Renal cortical epithelial cell (primary cell): ENCODE data around the gene GLT8D2. TPM values are rescaled to one million over a fixed set of nuclear protein-coding genes. Genes with fewer than 3 reads are reported as not detected.

Experiments
- DNase-seq: peaks from one replicate; pipeline ENCODE4 v3.0.0-alpha.2; 2011; ENCODE audit warnings: low read depth
- total RNA-seq: library from RNA; depleted of rRNA; stranded (reverse); fragments of >200 nt; gene quantifications from 2 replicates; pipeline ENCODE4 v1.2.3, GENCODE V29; 2014

GLT8D2 gene
- total RNA-seq, 1 donor from 2014 or later, result 12.5 TPM

DNA sequence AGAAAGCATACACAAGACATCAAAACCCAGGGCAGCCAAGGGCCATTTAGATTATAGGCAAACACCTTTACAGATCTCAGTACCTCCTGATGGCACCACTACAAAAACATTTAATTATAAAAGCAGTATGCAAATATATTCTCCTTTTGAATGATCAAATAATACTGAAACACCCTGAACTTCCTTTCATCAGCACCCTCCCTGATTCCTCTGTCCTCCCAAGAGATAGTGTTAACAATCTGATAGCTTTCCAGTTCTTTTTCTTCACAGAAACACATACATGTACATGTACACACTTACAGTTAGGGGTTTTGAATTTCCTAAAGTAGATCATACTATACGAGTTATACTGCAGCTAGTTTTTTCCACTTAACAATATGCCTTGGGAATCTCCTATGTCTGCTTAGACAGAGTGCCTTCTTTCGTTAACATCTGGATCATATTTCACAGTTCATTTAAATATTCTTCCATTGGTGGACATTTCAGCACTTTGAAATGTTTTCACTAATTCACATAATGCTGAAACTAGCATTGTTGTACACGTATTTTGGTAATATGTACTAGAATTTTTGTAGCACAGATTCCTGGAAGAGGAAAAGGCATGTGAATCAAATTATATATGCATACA is 49.1 kb downstream of the GLT8D2 start:
- no peak for DNase-seq

DNA sequence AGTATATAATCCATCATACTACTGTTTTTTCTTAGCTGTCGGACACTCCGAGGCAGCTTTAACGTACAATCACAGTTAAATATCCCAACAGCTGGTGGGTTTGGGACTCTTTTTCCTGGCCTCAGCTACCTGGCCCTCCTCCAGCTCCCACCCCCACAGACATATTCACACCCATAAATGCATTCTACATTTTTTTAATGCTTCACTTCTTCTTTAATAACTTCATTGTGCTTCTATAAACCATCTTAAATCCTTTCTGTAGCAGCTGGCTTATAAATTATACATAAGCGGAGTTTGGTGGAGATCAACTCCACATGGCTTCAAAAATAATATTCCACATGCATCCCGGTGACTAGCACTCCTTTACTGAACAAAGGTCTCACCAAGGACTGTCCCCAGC is 51.0 kb downstream of the GLT8D2 start:
- no peak for DNase-seq

DNA sequence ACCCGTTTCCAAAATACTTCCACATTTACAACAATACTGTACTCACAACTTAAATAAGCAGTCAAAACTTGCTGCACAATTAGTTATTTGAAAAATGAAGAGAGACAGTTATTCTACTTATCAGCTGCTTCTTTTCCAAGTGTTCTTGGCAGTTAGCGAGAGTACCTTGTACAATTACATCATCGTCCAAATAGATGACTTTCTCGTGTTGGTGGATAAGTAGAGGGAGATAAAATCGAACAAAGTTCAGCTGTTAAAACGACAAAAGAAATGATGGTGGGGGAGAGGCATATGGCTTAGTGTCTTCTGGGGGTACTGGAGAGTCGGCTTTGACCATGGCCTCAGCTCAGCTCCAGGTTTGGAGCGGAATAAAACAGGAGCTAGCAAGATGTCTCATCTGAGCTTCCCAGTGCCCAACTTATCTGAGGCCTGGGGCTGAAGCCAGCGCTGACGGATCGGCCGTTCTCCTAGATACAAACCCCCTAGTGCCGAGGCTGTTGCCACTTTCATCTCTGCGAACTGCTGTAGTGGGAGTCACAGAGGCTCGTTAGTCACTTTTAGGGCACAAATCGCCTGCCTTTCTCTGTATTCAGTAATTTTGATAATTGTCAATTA is 52.6 kb downstream of the GLT8D2 start:
- no peak for DNase-seq

DNA sequence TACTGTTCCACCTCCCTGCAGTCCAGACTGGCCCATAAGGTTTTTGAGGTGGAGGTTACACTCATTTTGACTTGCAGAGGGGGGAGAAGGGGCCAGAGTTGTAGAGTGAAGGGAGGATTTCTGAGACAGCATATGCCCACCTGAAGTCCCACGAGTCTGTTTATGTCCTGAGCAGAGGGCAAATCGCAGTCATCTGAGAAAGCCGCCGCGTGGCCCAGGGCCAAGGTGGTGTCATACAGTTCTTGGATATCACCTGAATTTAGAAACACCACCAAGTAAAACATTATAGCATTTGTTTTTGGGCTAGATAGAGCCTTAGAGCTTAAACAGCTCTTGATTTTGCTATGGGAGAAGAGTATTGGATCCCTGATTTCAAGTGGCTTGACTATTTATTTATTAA is 53.4 kb downstream of the GLT8D2 start:
- DNase-seq, result no peak

DNA sequence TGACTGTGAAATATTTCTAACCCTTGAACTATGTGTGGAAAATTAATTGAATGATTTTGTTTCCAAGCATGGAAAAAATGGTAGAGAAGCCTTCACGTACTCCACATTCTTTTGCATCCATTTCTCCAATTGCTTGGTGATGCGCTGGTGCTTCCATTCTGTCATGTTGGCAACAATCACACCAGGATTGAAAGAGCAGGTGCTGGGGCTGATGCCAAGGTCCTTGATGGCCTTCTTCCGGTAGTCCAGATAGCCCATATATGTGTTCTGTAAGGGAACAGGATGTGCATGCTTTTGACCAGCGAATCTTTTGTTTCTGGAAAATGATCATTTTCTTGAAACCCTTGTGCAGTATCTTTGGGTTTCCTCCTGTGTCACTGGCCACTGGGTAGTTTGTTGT is 55.8 kb downstream of the GLT8D2 start:
- DNase-seq, result no peak

DNA sequence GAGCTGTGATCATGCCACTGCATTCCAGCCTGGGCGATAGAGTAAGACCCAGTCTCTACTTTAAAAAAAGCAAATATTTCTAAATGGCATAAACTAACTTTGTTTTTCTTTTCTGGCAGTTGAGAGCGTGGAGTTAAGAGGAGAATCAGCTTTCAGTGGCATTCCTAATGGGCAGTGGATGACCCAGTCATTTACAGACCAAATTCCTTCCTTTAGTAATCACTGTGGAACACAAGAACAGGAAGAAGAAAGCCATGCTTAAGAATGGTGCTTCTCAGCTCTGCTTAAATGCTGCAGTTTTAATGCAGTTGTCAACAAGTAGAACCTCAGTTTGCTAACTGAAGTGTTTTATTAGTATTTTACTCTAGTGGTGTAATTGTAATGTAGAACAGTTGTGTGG is 63.2 kb downstream of the GLT8D2 start:
- DNase-seq, result peak; percentile 45

DNA sequence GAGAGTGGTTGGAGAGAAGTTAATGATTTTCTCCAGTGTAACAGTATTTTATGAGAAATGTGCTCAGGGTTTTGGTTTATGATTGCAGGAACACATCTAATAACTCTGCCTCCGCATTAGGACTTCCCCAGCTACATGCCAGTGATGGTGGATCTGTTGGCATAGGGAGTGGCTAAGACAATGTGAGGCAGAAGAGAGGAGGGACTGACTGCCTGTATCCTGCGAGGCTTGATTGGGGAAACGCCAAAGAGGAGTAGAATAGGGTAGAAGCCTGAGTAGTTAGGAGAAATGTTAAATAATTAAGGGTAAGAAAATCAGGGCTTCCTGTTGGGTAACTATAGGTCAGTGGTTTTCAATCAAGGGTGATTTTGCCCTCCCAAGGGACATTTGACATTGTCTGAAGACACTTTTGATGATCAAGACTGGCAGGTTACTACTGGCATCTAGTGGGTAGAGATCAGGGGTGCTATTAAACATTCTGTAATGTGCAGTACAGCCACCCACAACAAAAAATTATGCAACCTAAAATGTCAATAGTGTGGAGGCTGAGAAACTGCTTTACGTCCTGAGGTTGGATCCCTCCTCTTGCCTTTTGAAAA is 71.5 kb downstream of the GLT8D2 start:
- no peak for DNase-seq

DNA sequence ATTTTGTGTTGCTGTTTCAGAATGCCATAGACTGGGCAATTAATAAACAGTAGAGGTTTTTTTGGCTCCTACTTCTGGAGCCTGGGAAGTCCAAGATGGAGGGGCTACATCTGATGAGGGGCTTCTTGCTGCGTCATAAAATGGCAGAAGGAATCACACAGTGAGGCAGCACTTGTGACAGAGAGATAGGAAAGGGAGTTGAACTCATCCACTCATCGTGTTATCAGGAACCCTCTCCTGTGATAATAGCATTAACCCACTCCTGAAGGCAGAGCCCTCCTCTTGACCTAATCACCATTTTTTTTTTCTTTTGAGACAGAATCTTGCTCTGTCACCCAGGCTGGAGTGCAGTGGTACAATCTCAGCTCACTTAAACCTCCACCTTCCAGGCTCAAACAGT is 74.6 kb downstream of the GLT8D2 start:
- DNase-seq, result no peak

DNA sequence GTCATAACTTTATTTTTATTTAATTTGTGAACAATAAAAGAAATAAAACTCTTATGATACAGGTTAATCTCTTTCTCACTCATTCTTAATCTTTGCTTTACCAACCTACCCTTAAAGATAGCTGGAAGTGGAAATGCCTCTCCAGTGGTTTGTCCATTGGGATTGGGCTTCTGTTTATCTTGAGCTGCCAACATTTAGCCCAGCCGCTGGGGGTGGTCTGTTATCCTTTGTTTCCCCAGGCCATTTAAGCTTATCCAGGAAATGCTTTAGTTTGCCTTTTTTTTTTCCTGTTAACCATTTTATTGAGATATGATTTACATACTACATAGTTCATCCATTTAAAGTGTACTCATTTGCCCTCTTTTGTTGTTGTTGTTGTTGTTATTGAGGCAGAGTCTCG is 76.1 kb downstream of the GLT8D2 start:
- no peak for DNase-seq

DNA sequence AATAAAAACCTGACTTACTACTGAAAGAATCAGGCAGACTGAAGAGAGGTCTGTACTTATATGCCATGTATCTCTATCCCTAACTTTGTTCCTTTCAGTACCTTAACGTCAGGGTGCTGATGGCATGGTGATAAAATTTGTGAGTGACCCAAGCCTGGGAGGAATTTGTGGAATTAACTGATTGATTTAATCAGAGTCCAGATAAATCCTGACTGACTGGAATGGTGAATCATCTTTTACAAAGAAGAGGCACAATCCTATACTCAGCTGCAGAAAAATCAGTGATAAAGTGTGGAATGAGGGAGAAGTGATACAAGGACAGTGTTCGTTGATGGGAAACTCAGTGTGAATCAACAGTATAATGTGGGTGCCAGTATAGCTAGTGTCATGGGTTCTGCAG is 80.6 kb downstream of the GLT8D2 start:
- peak; percentile 50 for DNase-seq

DNA sequence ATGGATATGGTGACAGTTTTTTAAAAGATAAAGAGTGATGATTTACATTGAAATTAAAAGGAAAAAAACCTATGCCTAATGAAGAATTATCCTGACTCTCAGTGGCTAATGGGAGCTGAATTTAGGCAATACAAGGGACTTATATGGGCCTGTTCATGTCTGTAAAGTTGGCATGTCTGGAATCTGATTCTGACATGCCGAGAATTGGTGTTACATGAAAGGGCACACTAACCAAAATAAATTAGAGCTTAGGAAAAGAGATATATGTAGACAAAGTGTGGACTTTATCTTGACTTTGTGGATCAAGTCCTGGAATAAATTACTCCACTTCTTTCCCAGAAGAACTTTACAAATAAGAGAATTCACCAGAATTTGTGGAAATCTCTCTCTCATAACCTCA is 83.3 kb downstream of the GLT8D2 start:
- DNase-seq, result no peak

DNA sequence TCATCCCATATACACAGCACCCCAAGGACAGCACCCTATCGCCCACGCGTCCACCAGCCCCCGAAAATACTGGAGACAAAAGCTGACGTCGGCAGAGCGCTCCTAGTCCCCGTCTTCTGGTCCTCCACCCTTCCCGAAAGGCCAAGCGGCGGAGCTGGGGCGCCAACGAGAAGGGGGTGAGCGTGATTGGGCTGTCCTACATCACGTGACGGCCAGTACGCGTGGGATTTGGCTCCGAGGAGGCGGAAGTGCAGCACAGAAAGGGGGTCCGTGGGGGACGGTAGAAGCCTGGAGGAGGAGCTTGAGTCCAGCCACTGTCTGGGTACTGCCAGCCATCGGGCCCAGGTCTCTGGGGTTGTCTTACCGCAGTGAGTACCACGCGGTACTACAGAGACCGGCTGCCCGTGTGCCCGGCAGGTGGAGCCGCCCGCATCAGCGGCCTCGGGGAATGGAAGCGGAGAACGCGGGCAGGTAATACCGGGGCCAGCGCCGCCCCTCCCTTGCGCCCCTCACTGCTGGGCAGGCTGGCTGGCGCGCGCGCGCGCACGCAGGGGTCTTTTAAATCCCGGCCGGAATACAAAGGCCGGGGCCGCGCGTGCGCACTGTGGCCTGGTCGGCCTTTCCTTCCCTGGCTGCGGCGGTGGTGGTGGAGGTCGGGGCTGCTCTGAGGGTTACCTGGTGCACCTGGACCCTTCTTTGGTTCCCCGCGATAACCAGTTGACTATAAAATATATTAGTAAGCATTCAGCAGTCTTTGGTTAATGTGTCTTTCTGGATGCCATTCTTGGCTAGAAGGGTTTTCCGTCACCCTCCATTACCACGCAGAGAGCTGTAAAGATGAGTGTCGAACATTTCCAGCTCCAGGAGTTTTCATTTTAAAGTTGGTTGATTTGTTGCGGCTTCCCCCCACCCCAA is 84.1 kb downstream of the GLT8D2 start, which contains the start of gene TDG:
Gene TDG, plus strand, starts transcription at position 283 of the 915 bp plus-strand sequence. Its CDS starts 166 bp downstream, at position 449.
- DNase-seq, result peak; percentile 96

DNA sequence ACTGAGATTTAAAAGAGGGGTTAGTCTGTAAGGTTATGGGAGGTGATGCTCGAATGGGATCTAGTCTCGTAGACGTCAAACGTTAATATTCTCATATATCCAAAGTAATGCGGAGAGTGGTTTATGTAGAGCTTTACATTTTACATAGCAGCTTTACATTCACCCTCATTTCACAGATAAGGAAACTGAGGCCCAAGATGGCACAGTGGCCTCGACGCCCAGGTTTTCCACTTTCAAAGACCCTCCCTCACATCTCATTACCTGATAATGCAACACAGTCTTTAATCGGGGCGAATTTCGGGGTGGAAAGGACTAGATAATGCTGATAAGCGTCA is 84.8 kb downstream of the GLT8D2 start:
- DNase-seq, result no peak

DNA sequence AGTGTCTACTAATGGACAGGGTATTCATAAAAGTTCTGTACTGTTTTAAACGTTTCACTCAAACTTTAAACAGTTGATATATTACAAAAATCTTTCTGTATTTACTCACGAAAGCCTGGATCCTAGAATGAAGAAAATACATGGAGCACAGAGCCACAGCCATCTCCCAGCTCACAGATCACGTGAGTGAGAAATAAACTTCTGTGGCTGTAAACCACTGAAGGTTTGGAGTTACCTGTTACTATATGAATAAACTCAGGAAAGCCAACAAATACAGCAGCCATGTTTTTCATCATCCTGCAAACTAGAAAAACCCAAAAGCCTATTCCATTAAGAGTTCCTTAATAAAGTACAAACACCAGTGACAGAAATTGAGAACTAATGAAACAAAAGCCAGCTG is 85.2 kb downstream of the GLT8D2 start:
- DNase-seq, result no peak

DNA sequence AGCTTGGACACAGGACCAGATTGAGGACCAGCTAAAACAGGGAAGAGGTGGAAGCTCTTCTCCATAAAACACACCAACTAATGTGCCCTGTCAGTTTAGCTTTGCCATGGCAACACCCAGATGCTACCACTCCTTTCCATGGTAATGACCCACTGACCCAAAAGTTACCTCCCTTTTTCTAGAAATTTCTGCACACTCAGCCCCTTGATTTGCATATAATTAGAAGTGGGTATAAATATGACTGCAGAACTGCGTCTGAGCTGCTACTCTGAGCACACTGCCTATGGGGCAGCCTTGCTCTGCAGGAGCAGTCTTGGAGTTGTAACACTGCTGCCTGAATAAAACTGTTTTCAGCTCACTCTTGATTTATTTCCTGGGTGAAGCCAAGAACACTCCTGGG is 87.5 kb downstream of the GLT8D2 start:
- no peak for DNase-seq

DNA sequence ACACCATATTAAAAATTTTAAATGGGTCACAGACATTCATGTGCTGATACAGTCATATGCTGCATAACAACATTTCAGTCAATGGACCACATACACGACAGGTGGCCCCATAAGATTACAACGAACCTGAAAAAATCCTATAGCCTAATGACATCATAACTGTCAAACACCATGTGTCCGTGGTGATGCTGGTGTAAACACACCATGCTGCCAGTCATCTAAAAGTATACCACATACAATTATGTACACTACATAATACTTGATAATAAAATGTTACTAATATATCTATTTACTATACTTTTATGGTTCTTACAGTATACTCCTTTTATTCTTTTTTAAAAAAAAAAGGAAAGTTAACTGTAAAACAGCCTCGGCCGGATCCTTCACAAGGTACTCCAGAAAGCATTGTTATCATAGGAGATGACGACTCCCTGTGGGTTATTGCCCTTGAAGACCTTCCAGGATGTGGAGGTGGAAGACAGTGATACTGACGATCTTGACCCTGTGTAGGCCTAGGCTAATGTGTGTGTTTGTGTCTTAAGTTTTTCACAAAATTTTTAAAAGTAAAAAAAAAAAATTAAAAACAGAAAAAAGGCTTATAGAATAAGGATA is 89.3 kb downstream of the GLT8D2 start:
- no peak for DNase-seq

DNA sequence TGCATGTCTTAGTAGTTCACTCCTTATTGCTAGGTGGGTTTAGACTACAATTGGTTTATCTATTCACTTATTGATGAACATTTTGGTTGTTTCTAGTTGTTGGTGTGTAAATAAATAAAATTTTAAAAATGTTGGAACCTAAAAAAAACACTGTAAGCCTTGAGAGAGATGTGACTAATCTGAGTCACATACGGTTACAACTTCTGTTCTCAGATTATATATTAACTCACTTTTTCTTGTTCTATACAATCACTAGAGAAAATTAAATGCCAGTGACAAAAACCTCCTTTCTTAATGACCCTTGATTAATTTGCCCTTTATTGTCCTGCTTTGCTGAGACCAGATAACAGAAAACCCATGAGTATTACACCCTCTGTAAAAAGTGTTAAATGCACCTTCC is 91.4 kb downstream of the GLT8D2 start:
- peak; percentile 69 for DNase-seq

DNA sequence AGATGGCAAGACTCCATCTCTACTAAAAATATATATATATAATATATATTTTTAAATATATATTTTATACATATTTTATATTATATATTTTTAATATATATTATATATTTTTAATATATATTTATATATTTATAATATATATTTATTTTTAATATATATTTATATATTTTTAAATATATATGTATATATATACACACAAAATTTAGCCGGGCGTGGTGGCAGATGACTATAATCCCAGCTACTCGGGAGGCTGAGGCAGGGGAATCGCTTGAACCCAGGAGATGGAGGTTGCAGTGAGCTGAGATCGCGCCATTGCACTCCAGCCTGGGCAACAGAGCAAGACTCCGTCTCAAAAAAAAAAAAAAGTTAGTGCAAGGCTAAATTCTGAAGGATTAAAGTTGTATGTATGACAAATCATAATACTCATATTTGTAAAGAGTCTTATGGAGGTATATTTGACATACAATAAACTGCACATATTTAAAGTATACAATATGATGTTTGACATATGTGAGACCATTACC is 92.1 kb downstream of the GLT8D2 start:
- DNase-seq, result no peak

DNA sequence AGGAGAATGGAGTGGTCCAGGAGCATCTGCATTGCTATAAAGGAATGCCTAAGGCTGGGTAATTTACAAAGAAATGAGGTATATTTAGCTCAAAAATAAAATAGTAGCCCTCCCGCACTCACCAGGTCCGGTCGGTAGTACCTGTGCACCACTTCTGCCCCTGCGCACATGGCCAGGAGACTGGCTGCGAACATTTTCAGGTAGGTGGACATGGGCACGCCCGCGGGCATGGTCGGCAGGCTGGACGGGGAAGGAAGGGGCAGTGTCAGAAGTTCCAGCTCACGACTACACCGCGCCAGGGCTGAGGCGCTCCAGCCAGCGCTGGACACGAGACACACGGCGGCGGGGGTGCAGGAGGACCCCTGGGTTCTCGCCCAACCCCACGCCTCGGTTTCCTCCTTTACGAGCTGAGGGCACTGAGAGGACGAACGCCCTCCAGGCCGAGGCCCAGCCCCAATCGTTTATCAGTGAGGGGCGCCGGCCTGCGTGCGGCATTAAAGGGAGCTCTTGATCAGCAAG is 93.4 kb downstream of the GLT8D2 start:
- no peak for DNase-seq

DNA sequence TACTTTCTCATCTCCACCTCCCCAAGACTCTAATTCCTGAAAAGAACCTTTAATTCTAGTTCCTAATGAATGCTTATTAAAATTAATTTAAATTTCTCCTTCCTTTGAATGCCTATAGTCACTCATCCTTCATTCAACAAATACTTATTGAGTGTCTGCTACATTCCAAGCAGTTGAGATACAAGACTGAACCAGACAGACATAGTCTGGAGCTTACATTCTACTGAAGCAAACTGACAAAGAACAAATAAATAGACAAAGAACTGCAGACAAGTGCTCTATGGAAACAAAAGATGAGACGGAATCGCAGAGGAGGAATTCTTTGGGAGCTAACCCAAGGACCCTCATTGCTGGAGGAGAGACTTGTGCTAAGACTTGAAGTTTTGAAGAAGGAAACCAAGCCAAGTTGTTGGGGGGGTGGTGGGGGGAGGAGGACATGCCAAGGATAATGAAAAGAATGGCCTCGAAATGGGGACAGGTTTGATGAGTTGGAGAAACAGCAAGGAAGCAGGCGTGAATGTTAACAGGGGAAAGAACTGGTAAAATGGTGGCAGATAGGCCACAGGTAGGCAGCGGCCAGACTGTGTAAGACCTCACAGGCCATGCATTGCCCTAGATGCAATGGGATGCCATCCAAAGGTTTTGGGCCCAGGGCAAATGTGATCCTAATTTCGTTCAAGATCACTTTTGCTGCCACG is 94.0 kb downstream of the GLT8D2 start:
- DNase-seq, result no peak

DNA sequence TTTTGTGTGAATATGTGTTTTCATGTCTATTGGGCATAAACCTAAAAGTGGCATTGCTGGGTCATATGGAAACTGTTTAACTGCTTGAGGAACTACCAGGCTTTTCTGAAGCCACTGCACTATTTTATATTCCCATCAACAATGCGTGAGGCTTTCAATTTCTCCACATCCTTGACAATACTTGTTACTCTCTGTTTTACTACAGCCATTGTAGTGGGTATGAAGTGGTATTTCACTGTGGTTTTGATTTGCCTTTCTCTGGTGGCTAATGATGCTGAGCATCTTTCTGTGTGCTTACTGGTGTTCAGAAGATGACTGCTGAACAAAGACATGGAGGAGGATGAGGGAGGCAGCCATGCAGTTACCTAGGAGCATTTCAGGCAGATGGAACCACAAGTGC is 97.5 kb downstream of the GLT8D2 start:
- DNase-seq, result no peak
